Mesendoderm (in vitro differentiated cells): ENCODE data around the gene GDPD5.
"Not testable (repeated sequence)": the region's sequence is repeated elsewhere in the genome, so short reads cannot be mapped to it uniquely, and the experiment has no call there.

Experiments used
- DNase-seq: peaks from one replicate; pipeline ENCODE4 v3.0.0; 2013
- H2AK5ac ChIP-seq: 2 replicates; pipeline ENCODE4 v1.6.1; 2013; ENCODE audit warnings: low read length, inconsistent platforms
- H2BK120ac ChIP-seq: 2 replicates; pipeline ENCODE4 v1.6.1; 2013; ENCODE audit warnings: low read depth, mild to moderate bottlenecking, low read length, moderate library complexity, mixed read lengths
- H2BK15ac ChIP-seq: replicated peaks from 2 replicates; pipeline ENCODE4 v1.6.1; 2013; ENCODE audit warnings: low read depth, mild to moderate bottlenecking, moderate library complexity
- H2BK5ac ChIP-seq: 2 replicates; pipeline ENCODE4 v1.6.1; 2013; ENCODE audit warnings: low read length, inconsistent platforms
- H3K18ac ChIP-seq: 2 replicates; pipeline ENCODE4 v1.6.1; 2013; ENCODE audit warnings: mild to moderate bottlenecking, low read length, mixed read lengths
- H3K23ac ChIP-seq: one replicate; pipeline ENCODE4 v1.6.1; 2013; ENCODE audit warnings: low read length
- H3K27ac ChIP-seq: 2 replicates; pipeline ENCODE4 v1.5.1; 2013; ENCODE audit warnings: low read depth, mild to moderate bottlenecking, inconsistent platforms, low read length, moderate library complexity
- H3K27me3 ChIP-seq: 2 replicates; pipeline ENCODE4 v1.6.1; 2013; ENCODE audit warnings: low read length, control low read depth, mild to moderate bottlenecking, inconsistent platforms; ENCODE audit not compliant: insufficient read depth, poor library complexity
- H3K36me3 ChIP-seq: 2 replicates; pipeline ENCODE4 v1.6.1; 2013; ENCODE audit warnings: low read length, inconsistent platforms; ENCODE audit not compliant: control insufficient read depth, insufficient read depth
- H3K4ac ChIP-seq: one replicate; pipeline ENCODE4 v1.6.1; 2013; ENCODE audit warnings: low read depth, mild to moderate bottlenecking, low read length, moderate library complexity
- H3K4me1 ChIP-seq: 2 replicates; pipeline ENCODE4 v1.6.1; 2013; ENCODE audit warnings: low read depth, low read length, inconsistent platforms; ENCODE audit not compliant: control insufficient read depth
- H3K4me2 ChIP-seq: 2 replicates; pipeline ENCODE4 v1.6.1; 2013; ENCODE audit warnings: low read length
- H3K4me3 ChIP-seq: 2 replicates; pipeline ENCODE4 v1.5.1; 2013; ENCODE audit warnings: mild to moderate bottlenecking, low read length
- H3K56ac ChIP-seq: one replicate; pipeline ENCODE4 v1.6.1; 2013; ENCODE audit warnings: low read length
- H3K79me1 ChIP-seq: 2 replicates; pipeline ENCODE4 v1.6.1; 2013; ENCODE audit warnings: low read length, inconsistent platforms
- H3K79me2 ChIP-seq: 2 replicates; pipeline ENCODE4 v1.6.1; 2013; ENCODE audit warnings: mild to moderate bottlenecking, low read length; ENCODE audit not compliant: control insufficient read depth, insufficient read depth
- H3K9ac ChIP-seq: 2 replicates; pipeline ENCODE4 v1.6.1; 2013; ENCODE audit warnings: low read length, inconsistent platforms
- H4K5ac ChIP-seq: one replicate; pipeline ENCODE4 v1.6.1; 2013; ENCODE audit warnings: low read length
- H4K8ac ChIP-seq: one replicate; pipeline ENCODE4 v1.6.1; 2013; ENCODE audit warnings: low read depth, mild to moderate bottlenecking, control low read depth, low read length, moderate library complexity
- WGBS: extraction: QIAGEN DNeasy Blood & Tissue Kit; methylation state at CpG from one replicate; pipeline ENCODE4 v1.1.7; 2013; ENCODE audit warnings: low lambda C conversion rate, missing lambda C conversion rate; ENCODE audit not compliant: insufficient coverage; ENCODE audit errors: extremely low coverage; 5-methylcytosine and 5-hydroxymethylcytosine counted together

The GDPD5 gene

DNA sequence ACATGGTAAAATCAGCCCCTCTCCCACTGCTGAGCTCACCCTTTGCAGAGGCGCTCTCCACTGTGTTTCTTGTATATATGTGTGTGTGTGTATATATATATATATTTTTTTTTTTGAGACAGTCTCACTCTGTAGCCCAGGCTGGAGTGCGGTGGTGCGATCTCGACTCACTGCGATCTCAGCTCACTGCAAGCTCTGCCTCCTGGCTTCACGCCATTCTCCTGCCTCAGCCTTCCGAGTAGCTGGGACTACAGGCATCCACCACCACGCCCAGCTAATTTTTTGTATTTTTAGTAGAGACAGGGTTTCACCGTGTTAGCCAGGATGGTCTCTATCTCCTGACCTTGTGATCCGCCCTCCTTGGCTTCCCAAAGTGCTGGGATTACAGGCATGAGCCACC lies 112.6 kb downstream of the GDPD5 start:
- H3K9ac ChIP-seq, H2AK5ac ChIP-seq, H2BK15ac ChIP-seq, H3K79me1 ChIP-seq, H3K4ac ChIP-seq, H3K4me3 ChIP-seq, H4K5ac ChIP-seq, H3K4me1 ChIP-seq, H4K8ac ChIP-seq, DNase-seq, H3K27me3 ChIP-seq, H3K4me2 ChIP-seq, H3K27ac ChIP-seq, H3K23ac ChIP-seq, H2BK120ac ChIP-seq, H2BK5ac ChIP-seq, H3K18ac ChIP-seq, H3K56ac ChIP-seq, H3K79me2 ChIP-seq: not testable (repeated sequence)
- no CpG with 5 or more reads among the region's 10 CpGs for WGBS
- H3K36me3 ChIP-seq: peaks cover 11% of the 10 kb centered on the region

- H3K23ac ChIP-seq, H4K8ac ChIP-seq, H2BK15ac ChIP-seq, H3K79me1 ChIP-seq, H3K4me2 ChIP-seq, H3K56ac ChIP-seq, H3K4ac ChIP-seq, DNase-seq, H3K27me3 ChIP-seq, H4K5ac ChIP-seq, H2AK5ac ChIP-seq, H2BK5ac ChIP-seq, H3K4me3 ChIP-seq, H3K18ac ChIP-seq, H2BK120ac ChIP-seq, H3K4me1 ChIP-seq, H3K27ac ChIP-seq, H3K9ac ChIP-seq: not testable (repeated sequence)
- Histone ChIP-seq H3K36me3 (peaks cover 25% of the 10 kb centered on the region), H3K79me2 (peaks cover 10% of the 10 kb centered on the region)
- WGBS: no CpG with 5 or more reads among the region's 33 CpGs
Observed at GRCh38 chr11:75409971-75410370, 115.8 kb downstream of the GDPD5 start.

DNA sequence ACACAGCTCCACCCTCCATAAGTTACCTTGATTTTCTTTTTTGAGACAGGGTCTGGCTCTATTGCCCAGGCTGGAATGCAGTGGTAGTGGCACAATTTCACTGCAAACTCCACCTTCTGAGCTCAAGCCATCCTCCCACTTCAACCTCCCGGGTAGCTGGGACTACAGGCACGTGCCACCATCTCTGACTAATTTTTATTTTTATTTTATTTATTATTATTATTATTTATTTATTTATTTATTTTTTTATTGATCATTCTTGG lies 116.9 kb downstream of the GDPD5 start:
- no peaks in the 10 kb centered on the region for H3K27me3 ChIP-seq
- no peak overlapping the region for H3K4me2 ChIP-seq
- no peak overlapping the region for H3K9ac ChIP-seq
- H2BK5ac ChIP-seq: no peak overlapping the region
- H4K8ac ChIP-seq: no peak overlapping the region
- no peak overlapping the region for H3K56ac ChIP-seq
- WGBS: no CpG with 5 or more reads among the region's 2 CpGs
- no peak overlapping the region for H3K4ac ChIP-seq
- H3K79me2 ChIP-seq: peaks cover 17% of the 10 kb centered on the region
- peaks cover 32% of the 10 kb centered on the region for H3K36me3 ChIP-seq
- H3K4me1 ChIP-seq: no peaks in the 10 kb centered on the region
- H3K4me3 ChIP-seq: no peak overlapping the region
- no peak overlapping the region for H2BK15ac ChIP-seq
- H3K18ac ChIP-seq: no peak overlapping the region
- no peak for DNase-seq
- no peak overlapping the region for H3K27ac ChIP-seq
- peaks cover 13% of the 10 kb centered on the region for H3K79me1 ChIP-seq
- no peak overlapping the region for H2AK5ac ChIP-seq
- no peak overlapping the region for H3K23ac ChIP-seq
- no peak overlapping the region for H4K5ac ChIP-seq
- no peak overlapping the region for H2BK120ac ChIP-seq

DNA sequence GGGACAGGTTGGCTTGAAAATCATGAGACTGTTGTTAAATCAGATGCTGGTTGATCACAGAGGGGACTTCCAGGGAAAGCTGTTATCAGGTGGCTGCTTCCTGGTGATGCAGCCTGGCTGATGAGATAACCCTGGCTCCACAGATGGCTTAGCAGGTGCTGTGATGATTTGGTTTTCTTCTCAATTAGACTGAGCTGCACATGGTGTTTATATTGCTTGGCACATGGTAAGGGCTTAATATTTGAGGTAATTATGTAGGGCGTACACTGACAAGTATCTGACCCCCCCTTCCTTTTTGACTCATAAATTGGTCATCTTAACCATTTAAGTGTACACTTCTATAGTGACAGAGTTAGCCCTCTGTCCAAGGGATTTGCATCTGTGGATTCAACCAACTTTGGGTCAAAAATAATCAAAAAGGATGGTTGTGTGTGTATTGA lies 119.4 kb downstream of the GDPD5 start:
- no peak overlapping the region for H3K4ac ChIP-seq
- H2BK15ac ChIP-seq: no peak overlapping the region
- H3K4me3 ChIP-seq: no peak overlapping the region
- WGBS: no CpG with 5 or more reads among the region's 1 CpG
- H2AK5ac ChIP-seq: no peak overlapping the region
- DNase-seq: peak; percentile 40
- no peak overlapping the region for H2BK120ac ChIP-seq
- H2BK5ac ChIP-seq: no peak overlapping the region
- H4K5ac ChIP-seq: no peak overlapping the region
- no peak overlapping the region for H3K56ac ChIP-seq
- no peak overlapping the region for H3K4me2 ChIP-seq
- no peak overlapping the region for H4K8ac ChIP-seq
- no peak overlapping the region for H3K9ac ChIP-seq
- H3K27ac ChIP-seq: no peak overlapping the region
- no peaks in the 10 kb centered on the region for H3K27me3 ChIP-seq
- H3K36me3 ChIP-seq: peaks cover 37% of the 10 kb centered on the region
- H3K23ac ChIP-seq: no peak overlapping the region
- H3K79me2 ChIP-seq: peaks cover 42% of the 10 kb centered on the region
- H3K18ac ChIP-seq: no peak overlapping the region
- peaks cover 9% of the 10 kb centered on the region for H3K4me1 ChIP-seq
- peaks cover 24% of the 10 kb centered on the region for H3K79me1 ChIP-seq

DNA sequence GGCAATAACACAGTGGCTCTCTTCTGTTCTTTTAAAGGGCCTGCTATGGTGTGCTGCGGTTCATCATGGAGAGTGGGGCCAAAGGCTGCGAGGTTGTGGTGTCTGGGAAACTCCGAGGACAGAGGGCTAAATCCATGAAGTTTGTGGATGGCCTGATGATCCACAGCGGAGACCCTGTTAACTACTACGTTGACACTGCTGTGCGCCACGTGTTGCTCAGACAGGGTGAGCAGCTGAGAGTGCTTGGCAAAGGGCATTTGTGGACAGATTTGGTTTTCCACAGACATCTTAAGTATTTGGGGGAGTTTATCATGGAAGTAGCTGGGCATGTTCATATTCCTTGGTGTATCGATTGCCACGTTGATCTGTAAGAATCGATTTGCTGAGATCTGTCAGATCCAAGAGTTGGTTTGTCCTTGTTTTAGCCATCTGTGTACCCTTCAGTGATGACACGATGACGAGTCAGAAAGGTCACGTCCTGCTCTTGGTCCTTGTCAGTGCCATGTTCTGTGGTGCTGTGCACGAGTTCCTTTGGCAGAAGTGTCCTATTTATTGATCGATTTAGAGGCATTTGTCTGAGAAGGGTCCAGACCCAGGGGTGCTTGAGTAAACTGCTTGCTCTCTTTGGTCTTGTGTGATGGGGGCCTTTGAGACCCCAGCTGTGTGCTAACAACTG lies 121.6 kb downstream of the GDPD5 start:
- no peak overlapping the region for H2BK5ac ChIP-seq
- H2BK15ac ChIP-seq: no peak overlapping the region
- peaks cover 39% of the 10 kb centered on the region for H3K36me3 ChIP-seq
- H3K4ac ChIP-seq: no peak overlapping the region
- H3K56ac ChIP-seq: no peak overlapping the region
- no peak overlapping the region for H2AK5ac ChIP-seq
- no peak overlapping the region for H4K5ac ChIP-seq
- H3K23ac ChIP-seq: no peak overlapping the region
- H3K79me1 ChIP-seq: peaks cover 24% of the 10 kb centered on the region
- no peak overlapping the region for H3K4me3 ChIP-seq
- no peaks in the 10 kb centered on the region for H3K27me3 ChIP-seq
- no CpG with 5 or more reads among the region's 15 CpGs for WGBS
- H3K9ac ChIP-seq: no peak overlapping the region
- no peak overlapping the region for H3K4me2 ChIP-seq
- no peak for DNase-seq
- no peak overlapping the region for H4K8ac ChIP-seq
- H3K27ac ChIP-seq: no peak overlapping the region
- H3K79me2 ChIP-seq: peaks cover 63% of the 10 kb centered on the region
- no peak overlapping the region for H3K18ac ChIP-seq
- no peak overlapping the region for H2BK120ac ChIP-seq
- peaks cover 9% of the 10 kb centered on the region for H3K4me1 ChIP-seq

GRCh38 chr11:75403037-75403436 lies 122.7 kb downstream of the GDPD5 start:
- H3K56ac ChIP-seq: peak overlapping the region; percentile 60
- no CpG with 5 or more reads among the region's 1 CpG for WGBS

More at GRCh38 chr11:75403037-75403436, 122.7 kb downstream of the GDPD5 start:
- H3K4me3 ChIP-seq: no peak overlapping the region
- peaks cover 63% of the 10 kb centered on the region for H3K79me2 ChIP-seq
- H4K8ac ChIP-seq: no peak overlapping the region
- H3K27me3 ChIP-seq: no peaks in the 10 kb centered on the region
- no peak overlapping the region for H3K23ac ChIP-seq
- H3K27ac ChIP-seq: no peak overlapping the region
- no peak overlapping the region for H3K18ac ChIP-seq
- H4K5ac ChIP-seq: no peak overlapping the region
- H3K36me3 ChIP-seq: peaks cover 38% of the 10 kb centered on the region
- H2AK5ac ChIP-seq: no peak overlapping the region
- H2BK5ac ChIP-seq: no peak overlapping the region
- no peak overlapping the region for H2BK15ac ChIP-seq
- H3K4me1 ChIP-seq: peaks cover 9% of the 10 kb centered on the region
- H3K4ac ChIP-seq: no peak overlapping the region
- no peak overlapping the region for H2BK120ac ChIP-seq
- peaks cover 24% of the 10 kb centered on the region for H3K79me1 ChIP-seq
- H3K9ac ChIP-seq: peak overlapping the region; percentile 90
- peak overlapping the region; percentile 36 for H3K4me2 ChIP-seq
- no peak for DNase-seq
